Activated naive CD4-positive, alpha-beta T cell treated with anti-CD3 and anti-CD28 coated beads, Interleukin-2, amount 10 ng/mL, durations not matched to agents 7 days and 5 days (primary cell): ENCODE results near the gene CATSPER1.

Experiments
- CTCF ChIA-PET: fragments of 350-600 bp; sonication (Branson Sonifier 250); formaldehyde crosslinking; loops from one replicate; lab custom pipeline; 2021; ENCODE audit warnings: antibody characterized with exemption; lab: Charles Lee
- DNase-seq: peaks from one replicate; pipeline ENCODE4 v3.0.0-alpha.2; 2020
- H3K27ac Mint-ChIP-seq: one replicate; pipeline ENCODE4 v1.8.0; 2021; ENCODE audit warnings: mild to moderate bottlenecking, moderate library complexity, mixed read lengths
- H3K27me3 Mint-ChIP-seq: one replicate; pipeline ENCODE4 v1.8.0; 2021; ENCODE audit warnings: mild to moderate bottlenecking, mixed read lengths
- H3K36me3 Mint-ChIP-seq: one replicate; pipeline ENCODE4 v1.8.0; 2021; ENCODE audit warnings: mixed read lengths
- H3K4me1 Mint-ChIP-seq: one replicate; pipeline ENCODE4 v1.8.0; 2021; ENCODE audit warnings: mixed read lengths
- H3K4me3 Mint-ChIP-seq: one replicate; pipeline ENCODE4 v1.8.0; 2021; ENCODE audit warnings: mild to moderate bottlenecking, moderate library complexity, mixed read lengths
- H3K9me3 Mint-ChIP-seq: one replicate; pipeline ENCODE4 v1.8.0; 2021; ENCODE audit warnings: mixed read lengths

Gene CATSPER1

DNA sequence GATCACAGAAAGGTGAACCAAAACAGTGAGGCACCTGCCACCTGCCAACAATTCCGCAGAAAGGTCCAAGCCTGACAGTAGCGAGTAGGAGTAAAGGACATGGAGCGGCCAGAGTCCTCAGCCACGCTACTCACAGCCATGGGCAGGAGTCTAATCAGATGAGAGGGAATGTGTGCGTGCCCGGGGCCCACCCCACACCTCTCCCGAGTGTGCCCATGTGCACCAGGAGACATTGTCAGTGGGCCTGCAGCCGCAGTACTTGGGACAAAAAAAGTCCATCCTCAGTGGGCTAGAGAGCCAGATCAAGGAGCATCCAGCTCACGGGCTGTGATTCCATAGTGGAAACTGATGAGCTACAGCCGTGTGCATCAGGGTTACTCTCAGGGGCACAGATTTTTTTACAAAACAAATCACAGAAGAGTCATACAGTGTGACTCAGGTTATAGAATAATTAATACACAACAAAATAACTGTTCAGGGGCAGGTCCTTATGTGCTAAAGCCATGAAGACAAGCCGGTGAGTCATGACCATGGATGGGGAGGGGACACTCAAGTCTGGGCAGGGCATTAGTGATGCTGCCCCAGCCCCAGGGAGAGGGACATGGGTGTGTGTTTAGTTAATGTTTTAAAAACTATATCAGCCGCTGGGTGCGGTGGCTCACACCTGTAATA is 52.7 kb downstream of the CATSPER1 start:
- H3K27me3 Mint-ChIP-seq = no peaks in the 10 kb centered on the region
- no peak overlapping the region for H3K4me3 Mint-ChIP-seq
- H3K4me1 Mint-ChIP-seq = peaks cover 6% of the 10 kb centered on the region
- CTCF ChIA-PET = no interaction called here
- H3K36me3 Mint-ChIP-seq = peaks cover 51% of the 10 kb centered on the region
- no peak overlapping the region for H3K27ac Mint-ChIP-seq
- no peaks in the 10 kb centered on the region for H3K9me3 Mint-ChIP-seq
- DNase-seq = no peak

DNA sequence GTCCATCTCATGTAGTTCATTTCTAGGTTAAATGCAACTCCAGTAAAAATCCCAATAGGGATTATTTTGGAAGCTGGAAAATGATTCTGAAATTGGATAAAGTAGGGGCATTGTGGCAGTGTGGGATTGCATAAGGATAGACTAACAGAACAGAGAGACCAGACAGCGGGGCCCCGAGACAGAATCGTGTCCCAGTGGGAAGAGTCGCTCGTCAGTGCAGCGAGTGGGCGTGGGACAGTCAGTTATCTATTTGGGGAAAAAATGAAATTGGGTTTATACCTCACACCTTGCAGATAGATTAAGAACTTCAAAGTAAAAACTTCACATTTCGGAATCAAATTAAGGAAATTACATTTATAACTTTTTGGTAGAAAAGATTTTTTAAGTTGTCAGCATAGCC is 54.2 kb downstream of the CATSPER1 start:
- no peaks in the 10 kb centered on the region for H3K27me3 Mint-ChIP-seq
- peaks cover 52% of the 10 kb centered on the region for H3K36me3 Mint-ChIP-seq
- no peak overlapping the region for H3K4me3 Mint-ChIP-seq
- H3K9me3 Mint-ChIP-seq = no peaks in the 10 kb centered on the region
- CTCF ChIA-PET = interaction anchor here (1.7 kb wide), 1 partner anchor 74 kb away, joined by 3 read pairs; no protein-coding TSS in a partner anchor
- peaks cover 6% of the 10 kb centered on the region for H3K4me1 Mint-ChIP-seq
- H3K27ac Mint-ChIP-seq = no peak overlapping the region
- no peak for DNase-seq

GRCh38 chr11:65968600-65969482 is 57.4 kb downstream of the CATSPER1 start:
- CTCF ChIA-PET = no interaction called here
- Mint-ChIP-seq H3K27me3 (no peaks in the 10 kb centered on the region), H3K36me3 (peaks cover 64% of the 10 kb centered on the region), H3K27ac (no peak overlapping the region), H3K4me3 (no peak overlapping the region), H3K4me1 (peaks cover 13% of the 10 kb centered on the region), H3K9me3 (no peaks in the 10 kb centered on the region)
- DNase-seq = no peak

DNA sequence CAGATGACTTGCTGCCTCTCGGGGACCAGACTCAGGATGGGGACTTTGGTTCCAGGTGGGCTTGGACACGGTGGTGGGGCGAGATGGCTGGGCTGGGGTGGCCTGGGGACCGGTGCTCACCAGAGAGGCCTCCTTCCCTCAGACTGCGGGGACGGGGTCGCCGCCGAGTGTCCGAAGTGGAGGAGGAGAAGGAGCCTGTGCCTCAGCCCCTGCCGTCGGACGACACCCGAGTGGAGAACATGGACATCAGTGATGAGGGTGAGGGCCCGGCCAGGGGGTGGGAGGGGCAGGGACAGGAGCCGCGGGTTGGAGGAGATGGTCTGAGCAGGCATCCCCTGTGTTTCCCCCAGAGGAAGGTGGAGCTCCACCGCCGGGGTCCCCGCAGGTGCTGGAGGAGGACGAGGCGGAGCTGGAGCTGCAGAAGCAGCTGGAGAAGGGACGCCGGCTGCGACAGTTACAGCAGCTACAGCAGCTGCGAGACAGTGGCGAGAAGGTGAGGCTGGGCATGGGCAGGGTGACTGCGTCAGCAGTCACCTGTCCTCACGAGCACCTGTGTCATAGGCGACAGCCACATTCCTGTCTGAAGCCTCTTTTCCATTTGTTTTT is 58.8 kb downstream of the CATSPER1 start:
- Mint-ChIP-seq H3K4me3 (no peak overlapping the region), H3K9me3 (no peaks in the 10 kb centered on the region), H3K4me1 (peaks cover 23% of the 10 kb centered on the region), H3K27ac (no peak overlapping the region), H3K27me3 (no peaks in the 10 kb centered on the region), H3K36me3 (peaks cover 64% of the 10 kb centered on the region)
- no peak for DNase-seq
- CTCF ChIA-PET = no interaction called here
